NCI-H1694 treated with DMSO at 0.1 percent for 48 hours (cell line): ENCODE measurements around the gene RSRC1.
"Not testable (repeated sequence)": the region's sequence is repeated elsewhere in the genome, so short reads cannot be mapped to it uniquely, and the experiment has no call there.

Experiments
- DNase-seq: peaks from one replicate; lab custom pipeline; 2025; lab: John Stamatoyannopoulos, UW

Gene RSRC1

DNA sequence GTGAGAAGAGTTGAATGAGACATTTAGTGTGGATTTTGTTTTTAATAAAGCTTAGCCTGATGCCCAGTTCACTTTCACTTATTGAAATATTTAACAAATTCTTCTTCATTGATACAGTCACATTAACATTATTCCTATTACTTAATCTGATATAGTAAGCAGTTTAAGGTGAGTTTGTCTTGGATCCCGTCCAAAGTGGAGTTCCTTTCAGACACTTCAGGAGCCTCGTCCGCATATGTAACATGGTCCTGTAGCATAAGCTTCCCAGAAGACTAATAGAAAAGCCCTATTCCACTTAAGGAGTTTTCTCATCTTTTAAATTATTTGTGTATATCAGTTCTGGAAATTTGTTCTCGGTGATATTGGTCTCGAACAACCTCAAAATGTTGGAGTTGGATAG, 421.4 kb downstream of the RSRC1 start:
- DNase-seq = no peak

DNA sequence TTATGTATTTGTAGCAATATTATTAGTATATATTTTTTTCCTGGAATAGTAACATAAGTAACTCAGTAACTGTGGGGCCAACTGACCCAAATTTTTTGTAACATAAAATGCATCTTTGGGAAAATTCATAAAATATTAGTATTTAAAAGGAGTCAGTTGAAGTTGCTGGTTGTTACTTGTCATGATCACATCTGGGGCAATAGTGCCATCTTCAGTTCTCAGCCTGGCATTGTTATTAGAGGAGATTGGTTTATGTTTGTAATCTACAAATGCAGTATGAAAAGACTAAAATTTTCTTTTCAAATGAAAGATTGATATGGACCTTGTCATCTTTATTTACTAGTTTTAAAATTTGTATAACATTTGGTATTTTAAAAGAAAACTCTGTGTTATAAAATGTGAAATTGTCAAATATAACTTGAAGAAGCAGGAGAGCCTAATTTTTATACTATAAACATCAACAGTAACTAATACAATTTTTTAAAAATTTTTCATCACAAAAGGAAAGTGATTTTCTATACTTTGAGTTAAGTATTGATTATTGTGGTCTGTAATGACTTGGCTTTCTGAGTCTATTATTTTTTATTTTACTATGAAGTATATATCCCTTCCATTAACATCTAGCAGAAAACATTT, 422.3 kb downstream of the RSRC1 start:
- peak; percentile 64 for DNase-seq

DNA sequence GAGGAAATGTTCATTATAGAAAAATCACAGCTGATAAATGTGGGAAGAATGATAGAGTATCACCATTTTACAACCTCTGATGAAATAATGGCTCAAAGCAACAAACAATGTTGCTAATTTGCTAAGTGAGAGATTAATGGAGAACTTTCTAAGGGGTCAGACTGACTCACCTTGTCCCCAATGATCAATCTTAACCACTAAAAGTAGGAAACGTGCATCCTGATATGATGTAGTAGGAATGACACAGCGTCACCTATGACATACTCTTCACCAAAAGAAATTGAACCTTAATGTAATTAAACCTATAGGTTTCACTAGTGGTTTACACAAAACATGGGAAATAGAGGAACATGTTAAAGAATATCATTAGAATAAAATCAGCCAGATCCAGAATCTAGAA, 426.0 kb downstream of the RSRC1 start:
- no peak for DNase-seq

DNA sequence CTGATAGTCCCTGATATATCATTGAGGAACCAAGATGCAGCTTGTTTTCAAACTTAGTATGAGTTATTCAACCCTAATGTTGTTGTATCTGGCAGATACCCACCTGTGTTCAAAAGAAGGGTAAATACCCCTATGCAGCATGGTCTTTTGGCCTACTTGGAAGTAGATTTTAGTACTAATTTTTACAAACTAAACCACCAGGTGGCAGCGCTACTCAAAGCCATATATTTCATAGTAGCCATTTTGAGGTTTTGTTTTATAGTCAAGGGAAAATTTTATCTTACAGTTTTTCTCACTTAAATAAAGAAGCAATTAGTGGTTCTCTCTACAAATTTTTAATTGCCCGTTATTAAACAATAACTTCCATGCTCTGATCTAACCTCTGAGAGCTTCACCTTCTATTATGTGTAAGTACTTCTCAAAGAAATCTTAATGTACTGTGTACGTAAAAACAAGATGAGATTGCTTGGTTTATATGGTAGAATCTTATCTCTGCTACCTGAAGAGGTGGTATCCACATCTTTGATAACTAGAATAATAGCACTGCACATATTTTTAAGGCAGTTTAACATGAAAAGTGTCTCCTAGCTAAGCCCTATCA, 429.6 kb downstream of the RSRC1 start:
- peak; percentile 56 for DNase-seq

DNA sequence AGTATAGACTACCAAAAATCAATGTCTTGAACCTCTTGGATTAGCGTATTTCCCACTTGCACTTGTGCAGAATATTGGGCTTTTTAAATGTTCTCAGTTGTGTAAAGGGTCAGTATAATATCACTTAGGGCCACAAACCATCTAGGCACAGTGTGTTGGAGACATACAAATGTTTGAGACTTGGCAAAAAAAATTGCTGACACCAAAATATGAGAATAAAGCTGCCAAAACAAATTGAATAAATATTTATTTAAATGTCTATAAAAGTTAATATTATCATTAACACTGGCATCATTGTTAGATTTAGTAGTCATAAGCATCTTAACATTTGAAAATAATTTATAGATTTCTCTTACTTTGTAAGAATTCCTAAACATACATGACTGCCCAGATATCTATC, 430.2 kb downstream of the RSRC1 start:
- DNase-seq = no peak

DNA sequence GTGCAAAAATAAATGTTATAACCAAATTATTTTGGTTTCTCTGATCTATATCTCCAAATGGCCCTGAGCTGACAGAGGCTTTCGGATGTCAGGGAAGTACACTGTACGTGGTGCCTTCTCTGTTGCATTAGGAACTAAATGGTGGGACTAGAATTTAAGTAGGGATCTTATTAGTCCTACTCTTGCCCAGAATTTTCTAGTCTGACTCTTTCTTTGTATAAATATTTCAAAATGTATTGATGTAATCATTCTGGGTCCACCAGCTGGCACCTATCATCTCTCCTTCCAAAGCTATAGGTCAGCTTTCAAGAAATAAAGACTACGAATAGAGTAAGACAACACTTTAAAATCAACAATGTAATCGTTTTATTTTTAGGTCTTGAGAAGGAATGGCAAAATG, 438.8 kb downstream of the RSRC1 start:
- no peak for DNase-seq

DNA sequence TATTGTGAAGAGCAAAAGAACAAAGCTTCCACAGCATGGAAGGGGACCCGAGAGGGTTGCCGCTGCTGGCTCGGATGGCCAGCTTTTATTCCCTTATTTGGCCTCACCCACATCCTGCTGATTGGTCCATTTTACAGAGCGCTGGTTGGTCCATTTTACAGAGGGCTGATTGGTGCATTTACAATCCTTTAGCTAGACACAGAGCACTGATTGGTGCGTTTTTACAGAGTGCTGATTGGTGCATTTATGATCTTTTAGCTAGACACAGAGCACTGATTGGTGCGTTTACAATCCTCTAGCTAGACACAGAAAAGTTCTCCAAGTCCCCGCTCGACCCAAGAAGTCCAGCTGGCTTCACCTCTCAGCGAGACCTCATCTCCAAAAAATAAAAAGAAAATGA, 440.0 kb downstream of the RSRC1 start:
- not testable (repeated sequence) for DNase-seq

DNA sequence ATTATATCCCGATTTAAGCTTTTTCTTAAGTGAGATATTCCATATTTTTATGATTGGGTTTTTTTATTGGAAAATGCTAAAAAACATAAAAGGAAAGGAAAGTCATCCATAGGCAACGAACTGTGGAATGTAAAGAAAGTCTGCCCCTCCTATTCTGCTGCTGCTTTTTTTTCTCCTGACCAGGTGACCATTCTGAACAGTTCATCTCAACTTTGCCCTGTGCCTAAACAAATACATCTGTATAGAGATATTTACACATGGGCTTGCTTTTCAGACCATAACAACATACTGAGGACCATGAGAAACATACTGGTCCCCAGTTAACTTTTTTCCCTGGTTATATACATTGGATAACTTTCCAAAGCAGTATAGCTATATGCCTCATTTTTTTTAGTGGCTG, 442.2 kb downstream of the RSRC1 start:
- DNase-seq = no peak

DNA sequence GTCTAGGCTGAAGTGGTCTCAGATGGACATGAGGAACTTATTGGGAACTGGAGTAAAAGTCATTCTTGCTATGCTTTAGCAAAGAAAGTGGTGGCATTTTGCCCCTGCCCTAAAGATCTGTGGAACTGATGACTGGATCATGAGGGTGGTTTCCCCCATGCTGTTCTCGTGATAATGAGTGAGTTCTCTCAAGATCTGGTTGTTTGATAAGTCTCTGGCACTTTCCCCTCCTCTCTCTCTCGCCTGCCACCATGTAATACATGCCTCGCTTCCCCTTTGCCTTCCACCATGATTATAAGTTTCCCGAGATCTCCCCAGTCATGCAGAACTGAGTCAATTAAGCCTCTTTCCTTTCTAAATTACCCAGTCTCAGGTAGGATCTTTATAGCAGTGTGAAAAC, 449.6 kb downstream of the RSRC1 start:
- DNase-seq = no peak

DNA sequence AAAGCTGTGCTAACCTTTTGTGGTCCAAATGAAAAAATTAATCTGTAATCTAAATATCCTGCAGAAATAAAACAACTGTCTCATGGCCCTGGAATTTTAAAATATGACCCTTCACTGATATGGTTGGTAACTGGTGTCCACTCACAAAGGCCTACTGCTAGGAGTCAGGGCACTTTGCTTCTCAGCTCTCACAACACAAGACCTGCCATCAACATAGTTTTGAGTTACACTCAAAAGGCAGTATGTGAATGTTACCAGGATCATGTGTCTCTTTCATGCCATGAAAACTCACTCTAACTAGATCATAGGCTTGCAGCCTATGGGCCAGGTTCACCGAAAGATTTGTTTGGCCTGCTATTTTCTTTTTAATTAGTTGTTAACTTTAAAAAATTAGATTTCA, 451.1 kb downstream of the RSRC1 start:
- DNase-seq = no peak

DNA sequence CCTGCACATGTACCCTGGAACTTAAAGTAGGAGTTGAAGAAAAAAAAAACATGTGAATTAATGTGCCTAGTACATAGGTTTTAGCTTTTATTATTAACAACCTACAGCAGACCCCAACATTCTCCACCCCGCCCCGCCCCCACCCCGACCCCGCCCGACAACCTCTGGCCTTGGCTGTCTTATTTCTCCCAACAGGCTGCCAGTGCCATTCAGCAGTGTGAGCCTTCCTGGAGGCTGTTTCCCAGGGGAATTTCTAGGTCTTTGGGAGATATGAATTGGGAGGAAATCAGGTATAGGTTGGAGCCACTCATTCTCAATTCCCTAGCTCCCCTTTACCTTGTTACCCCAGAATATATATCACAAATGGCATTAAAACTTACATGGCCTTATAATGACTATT, 452.8 kb downstream of the RSRC1 start:
- no peak for DNase-seq

DNA sequence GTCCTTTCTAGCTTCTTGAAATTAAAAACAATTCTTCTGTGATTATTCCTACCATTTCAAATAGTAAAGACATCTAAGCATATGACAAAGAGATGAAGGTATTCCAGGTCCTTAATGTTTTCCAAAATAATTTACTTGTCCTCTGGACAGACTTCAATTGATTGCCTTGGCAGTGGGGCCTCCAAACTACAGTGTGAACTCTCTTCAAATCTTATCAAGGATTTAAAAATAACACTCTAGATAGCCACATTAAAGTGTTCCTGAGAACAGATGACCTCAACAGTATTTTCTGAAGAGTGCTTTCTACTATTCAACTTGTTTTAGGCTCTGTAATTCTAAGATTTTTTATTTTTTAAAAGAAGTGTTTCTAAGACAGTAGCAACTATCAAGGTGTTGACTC, 453.2 kb downstream of the RSRC1 start:
- no peak for DNase-seq

DNA sequence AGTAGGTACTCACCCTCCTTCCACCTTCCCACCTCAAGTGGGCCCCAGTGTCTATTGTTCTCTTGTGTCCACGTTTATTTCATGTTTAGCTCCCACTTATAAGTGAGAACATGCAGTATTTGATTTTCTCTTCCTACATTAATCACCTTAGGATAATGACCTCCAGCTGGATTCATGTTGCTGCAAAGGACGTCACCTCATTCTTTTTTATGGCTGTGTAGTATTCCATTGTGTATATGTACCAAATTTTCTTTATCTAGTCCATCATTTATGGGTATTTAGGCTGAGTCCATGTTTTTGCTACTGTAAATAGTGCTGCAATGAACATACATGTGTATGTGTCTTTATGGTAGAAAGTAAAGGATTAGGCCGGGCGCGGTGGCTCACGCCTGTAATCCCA, 455.2 kb downstream of the RSRC1 start:
- no peak for DNase-seq

DNA sequence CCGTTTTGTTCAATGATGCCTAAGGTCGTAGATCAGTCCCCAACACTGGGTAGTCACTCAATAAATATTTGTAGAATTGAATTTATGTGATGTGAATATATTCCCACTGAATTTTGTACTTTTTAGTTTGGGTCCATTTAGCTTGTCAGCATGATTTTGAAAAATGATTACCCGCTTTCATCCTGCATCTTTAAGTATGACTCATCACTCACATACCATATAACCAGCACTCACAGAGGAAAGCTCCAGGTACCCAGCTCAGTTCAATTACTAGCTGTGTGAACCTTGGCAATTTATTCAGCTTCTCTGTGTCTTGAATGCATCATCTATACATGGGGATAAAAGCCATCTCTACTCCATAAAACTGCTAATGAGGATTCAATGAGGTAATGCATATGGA, 458.9 kb downstream of the RSRC1 start:
- DNase-seq = no peak

DNA sequence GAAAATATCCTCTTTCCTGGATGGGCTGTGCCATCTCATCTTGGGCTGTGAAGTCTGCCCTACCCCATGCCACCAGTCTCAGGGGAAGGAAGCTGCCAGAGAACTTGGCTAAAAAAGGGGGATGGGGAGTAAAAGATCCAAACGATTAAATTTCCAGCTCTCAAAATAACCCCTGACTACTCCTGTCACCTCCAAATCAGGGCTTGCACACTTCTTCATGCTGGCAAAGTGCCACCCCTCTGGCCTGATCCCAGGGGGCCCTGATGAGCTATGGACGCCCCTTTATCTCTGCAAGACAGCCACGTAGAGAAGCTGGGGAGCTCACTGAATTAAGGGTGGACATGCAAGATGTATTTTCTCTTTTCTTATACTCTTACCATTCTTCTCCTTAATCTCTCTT, 459.9 kb downstream of the RSRC1 start:
- no peak for DNase-seq

DNA sequence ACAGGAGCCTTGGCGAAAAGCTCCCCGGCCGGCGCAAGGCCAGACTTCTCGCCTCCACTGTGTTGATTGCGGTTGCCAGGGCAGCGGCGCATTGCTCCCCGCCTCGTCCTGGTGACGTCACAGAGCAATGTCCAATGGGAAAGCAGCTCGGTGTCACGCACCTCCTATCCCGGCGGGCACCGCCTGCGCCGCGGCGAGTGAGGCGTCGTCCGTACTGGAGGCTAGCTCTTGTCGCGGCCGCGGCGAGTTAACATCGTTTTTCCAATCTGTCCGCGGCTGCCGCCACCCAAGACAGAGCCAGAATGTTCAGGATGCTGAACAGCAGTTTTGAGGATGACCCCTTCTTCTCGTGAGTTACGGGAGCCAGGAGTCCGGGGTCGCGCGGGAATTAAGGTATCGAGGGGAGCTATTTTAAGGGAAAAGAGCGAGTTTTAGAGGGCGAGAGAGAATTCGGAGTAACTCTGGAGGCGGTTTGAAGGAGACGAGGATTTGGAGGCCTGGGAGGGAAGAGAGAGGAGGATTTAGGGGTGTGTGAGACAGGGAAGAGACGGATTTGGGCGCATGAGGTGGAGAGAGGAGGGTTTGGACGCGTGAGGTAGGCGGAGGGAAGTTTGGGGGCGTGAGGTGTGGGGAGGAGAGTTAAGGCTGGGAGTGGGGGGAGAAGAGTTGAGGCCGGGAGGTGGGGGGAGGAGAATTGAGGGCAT, 461.3 kb downstream of the RSRC1 start, which contains the start of gene MLF1:
Gene MLF1 (plus strand): TSS at position 196 of the 704 bp plus-strand sequence. CDS start 107 bp downstream, at position 303.
- peak; percentile 78 for DNase-seq

DNA sequence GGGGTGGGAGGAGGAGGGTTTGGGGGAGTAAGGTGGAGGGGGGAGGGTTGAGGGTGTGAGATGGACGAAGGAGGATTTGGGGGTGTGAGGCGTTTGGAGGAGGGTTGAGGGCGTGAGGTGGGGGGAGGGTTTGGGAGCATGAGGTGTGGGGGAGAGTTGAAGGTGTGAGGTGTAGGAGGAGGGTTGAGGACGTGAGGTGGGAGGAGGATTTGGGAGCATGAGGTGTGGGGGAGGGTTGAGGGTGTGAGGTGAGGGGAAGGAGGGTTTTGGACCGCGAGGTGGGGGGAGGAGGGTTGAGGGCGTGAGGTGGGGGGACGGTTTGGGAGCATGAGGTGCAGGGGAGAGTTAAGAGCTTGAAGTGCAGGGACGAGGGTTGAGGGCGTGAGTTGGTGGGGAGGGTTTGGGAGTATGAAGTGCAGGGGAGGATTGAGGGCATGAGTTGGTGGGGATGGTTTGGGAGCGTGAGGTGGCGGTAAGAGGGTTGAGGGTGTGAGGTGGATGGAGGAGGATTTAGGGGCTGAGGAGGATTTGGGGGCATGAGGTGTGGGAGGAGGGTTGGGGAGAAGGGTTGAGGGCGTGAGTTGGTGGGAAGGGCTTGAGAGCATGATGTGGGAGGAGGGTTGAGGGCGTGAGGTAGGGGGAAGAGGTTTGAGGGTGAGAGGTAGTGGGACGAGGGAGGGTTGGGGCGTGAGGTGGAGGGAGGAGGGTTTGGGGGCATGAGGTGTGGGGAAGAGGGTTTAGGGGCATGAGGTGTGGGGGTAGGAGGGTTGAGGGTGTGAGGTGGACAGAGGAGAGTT, 462.3 kb downstream of the RSRC1 start:
- no peak for DNase-seq

DNA sequence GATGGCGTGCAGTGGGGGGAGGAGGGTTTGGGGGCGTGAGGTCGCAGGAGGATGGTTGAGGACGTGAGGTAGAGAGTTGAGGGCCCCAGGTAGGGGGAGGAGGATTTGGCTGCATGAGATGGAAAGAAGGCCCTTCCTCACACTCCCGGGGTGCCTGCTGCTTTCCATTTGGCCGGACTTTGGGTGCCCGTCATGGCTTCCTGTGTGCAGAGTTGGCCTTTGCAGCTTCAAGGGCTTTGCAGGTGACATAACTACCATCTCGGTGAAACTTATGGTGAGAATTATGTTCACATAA, 462.8 kb downstream of the RSRC1 start:
- DNase-seq = no peak

DNA sequence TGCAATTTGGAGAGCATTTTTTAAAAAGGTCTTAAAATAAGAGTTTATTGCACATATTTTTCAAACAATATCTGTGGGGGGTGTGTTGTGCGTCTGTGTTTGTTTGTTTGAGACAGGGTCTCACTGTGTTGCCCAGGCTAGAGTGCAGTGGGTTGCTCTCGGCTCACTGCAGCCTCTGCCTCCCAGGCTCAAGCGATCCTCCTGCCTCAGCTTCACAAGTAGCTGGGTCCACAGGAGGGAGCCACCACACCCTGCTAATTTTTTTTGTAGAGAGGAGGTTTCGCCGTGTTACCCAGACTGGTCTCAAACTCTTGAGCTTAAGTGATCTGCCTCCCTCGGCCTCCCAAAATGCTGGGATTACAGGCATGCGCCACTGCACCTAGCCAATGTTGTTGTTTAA, 463.8 kb downstream of the RSRC1 start:
- no peak for DNase-seq

DNA sequence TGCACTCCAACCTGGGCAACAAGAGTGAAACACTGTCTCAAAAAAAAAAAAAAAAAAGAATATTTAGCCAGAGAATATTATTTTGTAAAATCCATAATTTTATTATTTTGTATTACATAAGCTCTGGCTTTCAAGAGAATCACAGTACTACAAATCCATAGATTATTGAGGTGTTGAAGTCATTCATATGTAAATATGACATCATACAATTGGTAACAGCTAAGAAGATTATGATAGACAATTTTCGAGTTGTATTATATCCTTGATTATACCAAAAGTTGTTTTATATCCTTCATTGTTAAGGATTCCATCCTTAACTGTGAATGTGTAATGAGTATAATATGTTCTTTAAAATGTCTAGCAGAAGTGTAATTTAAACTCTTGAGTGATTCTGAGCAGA, 464.8 kb downstream of the RSRC1 start:
- no peak for DNase-seq

DNA sequence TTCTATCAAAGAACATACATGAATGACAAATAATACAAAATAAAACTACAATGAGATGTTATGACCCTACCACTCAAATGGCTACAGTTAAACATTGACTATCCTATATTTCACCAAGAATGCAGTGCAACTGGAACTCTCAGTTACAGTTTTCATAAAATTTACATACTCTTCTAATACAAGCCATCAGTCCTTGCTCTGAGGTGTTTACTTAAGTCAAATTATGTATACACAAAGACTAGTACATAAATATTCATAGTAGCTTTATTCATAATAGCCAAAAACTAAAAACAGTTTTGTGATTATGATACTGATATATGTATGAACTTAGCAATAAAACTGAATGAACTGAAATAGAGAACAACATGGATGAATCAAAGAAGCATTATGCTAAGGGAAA, 480.3 kb downstream of the RSRC1 start:
- no peak for DNase-seq
